ENCODE data around the gene SPP1.
A peak's percentile ranks its signal among the peaks of the same experiment; 100 is the strongest.
"Not testable (repeated sequence)": the region's sequence is repeated elsewhere in the genome, so short reads cannot be mapped to it uniquely, and the experiment has no call there.

The SPP1 gene

DNA sequence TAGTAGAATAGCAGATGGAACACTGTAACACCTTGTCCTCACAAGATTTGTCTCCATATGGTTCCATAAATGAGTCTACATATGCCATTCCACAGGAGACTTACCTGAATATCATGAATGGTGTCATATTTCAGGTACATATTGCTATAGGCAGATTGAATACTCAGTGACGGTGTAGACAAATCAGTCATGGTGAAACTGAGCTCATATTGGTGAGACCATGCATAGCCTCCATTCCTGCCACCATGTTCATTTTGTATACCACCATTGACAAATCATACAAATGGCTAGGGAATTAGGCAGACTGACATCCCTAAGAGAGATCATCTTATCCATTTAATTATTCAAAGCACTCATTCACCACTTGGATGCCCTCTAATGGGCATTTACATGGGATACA lies 38.0 kb upstream of the SPP1 start:
- no peak for TF ChIP-seq FOXP2 (optimal IDR thresholded peaks at IDR 0.05; ENCODE audit: control extremely low read depth, extremely low read length, insufficient read depth)
- TF ChIP-seq EZH2 (IDR thresholded peaks at IDR 0.05), result no peak
- no peak for TF ChIP-seq POLR2AphosphoS5 (IDR thresholded peaks at IDR 0.05; ENCODE audit: borderline replicate concordance, low read depth, low read length)

DNA sequence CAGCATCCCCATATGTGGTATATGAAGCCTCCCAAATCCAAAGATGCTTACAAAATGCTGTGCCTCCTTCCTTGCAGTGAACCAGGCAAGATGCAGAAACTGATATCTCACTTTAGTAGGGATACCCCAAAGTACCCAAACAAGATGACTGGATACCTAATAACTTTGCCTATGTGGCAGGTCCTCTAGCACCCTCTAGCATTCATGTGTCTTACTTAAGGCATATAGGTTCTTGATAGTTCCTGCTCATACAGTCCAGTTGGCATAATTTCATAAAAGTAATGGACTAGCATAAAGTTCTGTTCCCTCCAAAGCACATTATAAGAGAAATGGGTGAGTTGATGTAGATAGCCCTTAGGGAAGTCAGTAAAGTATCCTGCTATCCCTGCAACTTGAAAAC lies 36.8 kb upstream of the SPP1 start:
- Histone ChIP-seq H3K4me3 (no peak overlapping the region), H3K36me3 (ENCODE audit: insufficient read depth, low read length) (no peaks in the 10 kb centered on the region), H3K9me3 (ENCODE audit: low read depth, low read length) (no peaks in the 10 kb centered on the region), H3K9ac (ENCODE audit: insufficient read length) (no peak overlapping the region), H3K27ac (no peak overlapping the region)
- no peak for TF ChIP-seq FOXP2 (optimal IDR thresholded peaks at IDR 0.05; ENCODE audit: control extremely low read depth, extremely low read length, insufficient read depth)
- TF ChIP-seq POLR2AphosphoS5 (IDR thresholded peaks at IDR 0.05; ENCODE audit: borderline replicate concordance, low read depth, low read length), result no peak
- TF ChIP-seq EZH2 (IDR thresholded peaks at IDR 0.05), result no peak
- DNase-seq (ENCODE audit: low read depth, low spot score), result no peak

More for the DNA sequence above, 38.0 kb upstream of the SPP1 start:
- Histone ChIP-seq H3K9me3 (ENCODE audit: low read depth, low read length) (no peaks in the 10 kb centered on the region), H3K4me3 (no peak overlapping the region), H3K36me3 (ENCODE audit: insufficient read depth, low read length) (no peaks in the 10 kb centered on the region), H3K9ac (ENCODE audit: insufficient read length) (no peak overlapping the region), H3K27ac (no peak overlapping the region)
- DNase-seq (ENCODE audit: low read depth, low spot score), result no peak

DNA sequence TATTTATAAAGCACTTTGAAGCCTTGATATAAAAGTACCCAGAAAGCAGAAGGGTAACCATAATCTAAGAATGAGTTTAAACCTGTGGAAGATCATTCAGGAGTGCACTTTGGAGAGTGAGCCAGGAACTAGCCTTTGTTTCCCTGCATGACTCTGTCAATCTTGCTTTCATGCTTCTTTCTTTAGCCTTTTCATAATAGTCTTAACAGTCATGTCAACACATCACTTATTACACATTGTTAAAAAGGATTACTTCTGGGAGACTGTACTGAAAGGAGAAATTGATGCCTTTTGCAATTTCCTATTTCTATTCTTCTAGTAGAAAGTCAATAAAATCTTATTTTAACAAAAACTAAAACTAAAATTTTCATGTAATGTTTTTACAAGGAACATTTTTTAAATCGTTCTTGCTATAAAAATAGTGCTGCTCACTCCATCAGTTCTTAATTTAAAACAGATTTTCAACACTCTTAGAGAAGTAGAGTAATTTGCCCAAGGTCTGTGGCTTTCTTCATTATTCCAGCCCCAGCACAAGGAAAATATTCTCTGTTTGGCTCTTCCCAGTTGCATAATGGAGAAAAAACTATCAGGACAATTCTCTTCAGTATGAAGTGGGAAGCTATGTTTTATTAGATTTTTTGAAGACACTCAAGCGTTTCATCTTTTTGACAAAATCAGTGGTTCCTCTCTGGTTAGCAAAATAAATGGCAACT lies 35.4 kb upstream of the SPP1 start:
- no peaks in the 10 kb centered on the region for H3K9me3 ChIP-seq (ENCODE audit: low read depth, low read length)
- no peaks in the 10 kb centered on the region for H3K36me3 ChIP-seq (ENCODE audit: insufficient read depth, low read length)
- no peak for TF ChIP-seq POLR2AphosphoS5 (IDR thresholded peaks at IDR 0.05; ENCODE audit: borderline replicate concordance, low read depth, low read length)
- TF ChIP-seq EZH2 (IDR thresholded peaks at IDR 0.05), result no peak
- no peak for TF ChIP-seq FOXP2 (optimal IDR thresholded peaks at IDR 0.05; ENCODE audit: control extremely low read depth, extremely low read length, insufficient read depth)
- H3K9ac ChIP-seq (ENCODE audit: insufficient read length), result no peak overlapping the region
- H3K4me3 ChIP-seq, result no peak overlapping the region
- H3K27ac ChIP-seq, result peak overlapping the region; percentile 48; the same call in 1 of the 2 replicates
- DNase-seq (ENCODE audit: low read depth, low spot score), result no peak

DNA sequence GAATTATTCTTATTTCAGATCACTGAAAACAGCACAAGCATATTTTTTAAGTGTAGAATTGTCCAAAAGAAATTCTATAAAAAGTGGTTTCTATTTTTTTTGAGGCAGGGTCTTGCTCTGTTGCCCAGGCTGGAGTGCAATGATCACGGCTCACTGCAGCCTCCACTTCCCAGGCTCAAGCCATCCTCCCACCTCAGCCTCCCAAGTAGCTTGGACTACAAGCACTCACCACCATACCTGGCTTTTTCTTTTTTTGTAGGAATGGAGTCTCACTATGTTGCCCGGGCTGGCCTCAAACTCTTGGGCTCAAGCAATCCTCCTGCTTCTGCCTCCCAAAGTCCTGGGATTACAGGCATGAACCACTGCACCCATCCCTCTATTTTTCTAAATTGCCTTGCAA lies 34.7 kb upstream of the SPP1 start:
- not testable (repeated sequence) for H3K4me3 ChIP-seq; H3K9me3 ChIP-seq (ENCODE audit: low read depth, low read length); H3K36me3 ChIP-seq (ENCODE audit: insufficient read depth, low read length); H3K27ac ChIP-seq; H3K9ac ChIP-seq (ENCODE audit: insufficient read length); DNase-seq (ENCODE audit: low read depth, low spot score)

DNA sequence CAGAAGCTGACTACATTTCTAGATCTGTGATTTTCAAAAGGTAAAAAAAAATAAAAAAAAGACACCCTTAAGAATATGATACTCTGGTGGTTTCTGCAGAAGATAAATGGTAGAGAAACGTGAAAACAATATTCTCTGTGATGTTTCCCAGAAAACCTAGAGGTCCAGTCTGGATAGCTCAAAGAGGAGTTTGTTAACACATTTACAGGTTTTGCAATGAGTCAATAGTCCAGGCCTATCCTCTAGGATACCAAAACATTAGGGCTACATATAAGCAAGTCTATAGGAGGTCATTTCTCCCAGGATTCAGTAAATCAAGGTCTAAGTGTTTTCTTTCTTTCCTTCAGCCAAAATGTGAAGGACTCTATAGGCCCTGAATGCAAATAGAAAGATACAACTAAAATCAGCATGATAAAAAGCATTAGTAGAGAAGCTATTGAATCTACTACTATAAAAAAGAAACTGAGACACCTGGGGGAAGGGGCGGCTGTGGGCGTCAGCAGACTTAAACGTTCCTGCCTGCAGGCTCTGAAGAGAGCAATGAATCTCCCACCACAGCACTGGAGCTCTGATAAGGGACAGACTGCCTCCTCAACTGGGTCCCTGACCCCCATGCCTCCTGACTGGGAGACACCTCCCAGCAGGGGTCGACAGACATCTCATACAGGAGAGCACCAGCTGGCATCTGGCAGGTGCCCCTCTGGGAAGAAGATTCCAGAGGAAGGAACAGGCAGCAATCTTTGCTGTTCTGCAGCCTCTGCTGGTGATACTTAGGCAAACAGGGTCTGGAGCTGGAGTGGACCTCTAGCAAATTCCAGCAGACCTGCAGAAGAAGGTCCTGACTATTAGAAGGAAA lies 33.7 kb upstream of the SPP1 start:
- no peak overlapping the region for H3K4me3 ChIP-seq
- H3K36me3 ChIP-seq (ENCODE audit: insufficient read depth, low read length), result no peaks in the 10 kb centered on the region
- no peak for TF ChIP-seq POLR2AphosphoS5 (IDR thresholded peaks at IDR 0.05; ENCODE audit: borderline replicate concordance, low read depth, low read length)
- no peak for TF ChIP-seq FOXP2 (optimal IDR thresholded peaks at IDR 0.05; ENCODE audit: control extremely low read depth, extremely low read length, insufficient read depth)
- no peak for TF ChIP-seq EZH2 (IDR thresholded peaks at IDR 0.05)
- H3K27ac ChIP-seq, result no peak overlapping the region
- DNase-seq (ENCODE audit: low read depth, low spot score), result no peak
- no peaks in the 10 kb centered on the region for H3K9me3 ChIP-seq (ENCODE audit: low read depth, low read length)
- no peak overlapping the region for H3K9ac ChIP-seq (ENCODE audit: insufficient read length)

DNA sequence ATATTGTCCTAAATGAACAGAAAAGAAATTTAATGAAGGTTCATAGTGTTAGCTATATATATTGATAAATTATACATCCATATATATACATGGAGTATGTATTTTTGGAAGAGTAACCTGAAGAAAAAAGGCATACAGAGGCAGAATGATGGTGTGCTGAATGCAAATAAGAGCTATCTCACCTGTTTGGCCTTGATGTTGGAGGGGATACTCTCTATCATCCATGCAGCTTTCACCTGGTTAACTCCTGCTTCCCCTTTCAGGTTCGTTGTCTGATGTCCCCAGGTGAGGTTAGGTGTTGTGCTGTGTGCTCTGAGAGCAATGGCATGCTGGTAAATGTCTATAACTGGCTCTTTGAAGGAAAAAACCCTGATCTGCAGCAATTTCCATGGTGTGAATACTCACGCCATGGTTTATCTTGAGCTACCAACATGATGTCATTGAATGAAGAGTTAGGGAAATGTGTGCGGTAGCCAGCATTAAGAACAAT lies 31.8 kb upstream of the SPP1 start:
- no peaks in the 10 kb centered on the region for H3K9me3 ChIP-seq (ENCODE audit: low read depth, low read length)
- no peak overlapping the region for H3K4me3 ChIP-seq
- H3K27ac ChIP-seq, result no peak overlapping the region
- no peak for DNase-seq (ENCODE audit: low read depth, low spot score)
- no peak overlapping the region for H3K9ac ChIP-seq (ENCODE audit: insufficient read length)
- H3K36me3 ChIP-seq (ENCODE audit: insufficient read depth, low read length), result no peaks in the 10 kb centered on the region
- TF ChIP-seq EZH2 (IDR thresholded peaks at IDR 0.05), result no peak
- TF ChIP-seq FOXP2 (optimal IDR thresholded peaks at IDR 0.05; ENCODE audit: control extremely low read depth, extremely low read length, insufficient read depth), result no peak
- TF ChIP-seq POLR2AphosphoS5 (IDR thresholded peaks at IDR 0.05; ENCODE audit: borderline replicate concordance, low read depth, low read length), result no peak

DNA sequence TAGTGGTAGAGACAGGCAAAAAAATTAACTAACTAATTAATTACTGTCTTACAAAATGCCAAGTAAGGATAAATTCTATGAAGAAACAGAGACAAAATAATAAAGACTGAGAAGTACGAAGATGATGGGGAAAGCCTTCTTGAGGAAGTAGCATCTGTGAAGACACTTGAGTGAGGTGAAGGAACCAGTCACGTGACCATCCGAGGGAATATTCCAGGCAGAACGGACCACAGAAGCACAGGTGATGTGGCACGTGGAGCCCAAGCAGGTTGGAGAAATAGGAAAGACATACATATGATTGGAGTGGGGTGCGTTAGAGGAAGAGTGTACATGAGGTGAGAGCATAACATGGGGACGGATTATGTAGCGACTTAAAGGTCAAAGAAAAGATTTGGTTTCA lies 30.5 kb upstream of the SPP1 start:
- Histone ChIP-seq H3K9me3 (ENCODE audit: low read depth, low read length) (no peaks in the 10 kb centered on the region), H3K27ac (no peak overlapping the region), H3K36me3 (ENCODE audit: insufficient read depth, low read length) (no peaks in the 10 kb centered on the region), H3K9ac (ENCODE audit: insufficient read length) (no peak overlapping the region), H3K4me3 (no peak overlapping the region)
- no peak for DNase-seq (ENCODE audit: low read depth, low spot score)
- no peak for TF ChIP-seq FOXP2 (optimal IDR thresholded peaks at IDR 0.05; ENCODE audit: control extremely low read depth, extremely low read length, insufficient read depth)
- TF ChIP-seq POLR2AphosphoS5 (IDR thresholded peaks at IDR 0.05; ENCODE audit: borderline replicate concordance, low read depth, low read length), result no peak
- no peak for TF ChIP-seq EZH2 (IDR thresholded peaks at IDR 0.05)

DNA sequence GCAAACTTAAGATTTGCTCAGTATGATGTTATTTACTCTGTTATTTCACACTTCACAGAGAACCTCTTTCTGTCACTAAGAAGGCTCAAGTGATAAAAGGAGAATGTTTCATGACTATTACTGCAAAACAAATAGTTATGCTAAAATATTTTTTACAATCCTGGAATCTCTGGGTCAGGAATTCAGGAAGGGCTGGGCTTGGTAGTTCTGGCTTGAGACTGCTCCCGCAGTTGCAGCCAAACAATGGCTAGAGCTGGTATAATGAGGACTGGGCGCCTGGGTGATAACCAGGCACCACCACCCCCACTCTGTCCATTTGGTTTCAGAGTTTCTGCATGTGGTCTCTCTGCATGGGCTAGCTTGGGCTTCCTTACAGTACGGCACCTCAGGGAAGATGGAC lies 28.7 kb upstream of the SPP1 start:
- Histone ChIP-seq H3K9ac (ENCODE audit: insufficient read length) (no peak overlapping the region), H3K4me3 (no peak overlapping the region), H3K27ac (no peak overlapping the region), H3K36me3 (ENCODE audit: insufficient read depth, low read length) (no peaks in the 10 kb centered on the region), H3K9me3 (ENCODE audit: low read depth, low read length) (no peaks in the 10 kb centered on the region)
- no peak for DNase-seq (ENCODE audit: low read depth, low spot score)
- TF ChIP-seq FOXP2 (optimal IDR thresholded peaks at IDR 0.05; ENCODE audit: control extremely low read depth, extremely low read length, insufficient read depth) (no peak), EZH2 (IDR thresholded peaks at IDR 0.05) (no peak), POLR2AphosphoS5 (IDR thresholded peaks at IDR 0.05; ENCODE audit: borderline replicate concordance, low read depth, low read length) (no peak)

Data from SK-N-MC (cell line).